Liver (tissue), 3 donors: ENCODE measurements around the gene CRYL1.

Experiments used
- EGR1 ChIP-seq, 2 donors: IDR thresholded peaks; 2 replicates each; pipeline ENCODE4 v1.6.1; 2016 to 2018; ENCODE audit warnings: antibody characterized with exemption in 2 of 2, low read depth in 2 of 2
- FOXA1 ChIP-seq: IDR thresholded peaks from 2 replicates; pipeline ENCODE4 v1.6.1; 2016; ENCODE audit warnings: antibody characterized with exemption
- JUND ChIP-seq, 2 donors: IDR thresholded peaks; 2 replicates each; pipeline ENCODE4 v1.6.1; 2016; ENCODE audit warnings: antibody characterized with exemption in 2 of 2
- RAD21 ChIP-seq, 2 donors: IDR thresholded peaks; 2 replicates each; pipeline ENCODE4 v1.6.1; 2016; ENCODE audit warnings: antibody characterized with exemption in 2 of 2, mild to moderate bottlenecking in 2 of 2
- SP1 ChIP-seq: IDR thresholded peaks from 2 replicates; pipeline ENCODE4 v1.6.1; 2018; ENCODE audit warnings: antibody characterized with exemption, mild to moderate bottlenecking
- TAF1 ChIP-seq: conservative IDR thresholded peaks from 2 replicates; pipeline ENCODE4 v1.6.1; 2016; ENCODE audit warnings: antibody characterized with exemption, mild to moderate bottlenecking
- YY1 ChIP-seq: IDR thresholded peaks from 2 replicates; pipeline ENCODE4 v1.6.1; 2016; ENCODE audit warnings: antibody characterized with exemption, mild to moderate bottlenecking
- ZBTB33 ChIP-seq: IDR thresholded peaks from 2 replicates; pipeline ENCODE4 v1.6.1; 2016; ENCODE audit warnings: antibody characterized with exemption
- TF ChIP-seq, protein P1 (sequence below): IDR thresholded peaks from 2 replicates; pipeline ENCODE4 v1.6.1; 2016; ENCODE audit warnings: antibody characterized with exemption
- TF ChIP-seq, protein P2 (sequence below): fragments of 150-350 bp; IDR thresholded peaks from 2 replicates; pipeline ENCODE4 v1.5.1; 2017; ENCODE audit warnings: improper control_type of control experiment, low read depth, low read length; ENCODE audit not compliant: missing input control
- TF ChIP-seq, protein P3 (sequence below): IDR thresholded peaks from 2 replicates; pipeline ENCODE4 v1.6.1; 2016; ENCODE audit warnings: antibody characterized with exemption, mild to moderate bottlenecking
- TF ChIP-seq, protein P4 (sequence below): IDR thresholded peaks from 2 replicates; pipeline ENCODE4 v1.6.1; 2016; ENCODE audit warnings: antibody characterized with exemption
- donor health status: healthy.
- donor health status: healthy.

DNA sequence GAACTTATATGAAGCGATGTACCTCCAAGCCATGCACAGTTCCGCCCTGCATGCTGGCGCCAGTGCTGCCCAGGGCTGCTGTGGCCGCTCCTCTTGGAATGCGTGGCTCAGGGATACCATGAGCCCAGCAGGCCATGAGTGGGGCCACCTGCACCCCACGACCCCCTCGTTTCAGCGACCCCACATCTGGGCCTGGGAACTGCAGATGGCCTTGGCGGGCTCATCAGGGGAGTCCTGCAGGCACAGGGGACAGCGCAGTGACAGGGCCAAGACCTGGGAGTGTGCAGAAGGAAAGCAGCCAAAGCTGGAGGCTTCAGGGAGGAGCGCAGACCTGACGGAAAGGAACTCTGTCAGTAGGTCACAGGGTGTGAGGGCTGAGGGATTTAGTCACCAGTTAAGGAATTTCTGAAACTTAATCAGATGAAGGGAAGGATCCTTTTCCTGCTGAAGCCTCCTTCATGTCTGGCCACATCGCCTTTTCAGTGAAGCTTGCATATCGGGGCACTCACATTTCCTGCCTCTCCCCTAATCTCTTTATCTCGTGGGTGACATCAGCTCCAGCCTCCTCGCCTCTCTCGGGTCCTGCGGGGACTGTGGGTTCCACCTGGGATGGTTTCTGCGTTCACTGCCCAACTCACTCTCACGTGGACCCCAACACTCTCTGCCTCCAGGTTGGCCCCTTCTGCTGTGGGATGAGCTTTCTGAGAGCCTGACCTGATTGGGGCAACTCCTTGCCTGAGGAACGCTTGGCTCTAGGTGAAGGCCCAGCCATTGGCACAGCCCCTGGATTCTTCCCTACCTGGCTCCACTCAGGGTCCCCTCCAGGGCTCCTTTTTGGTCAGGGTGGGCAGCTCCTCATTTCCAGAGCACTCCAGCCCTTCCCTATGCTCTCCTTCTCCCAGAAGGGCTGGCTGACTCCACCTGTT is 123.5 kb downstream of the CRYL1 start:
- TF ChIP-seq, protein P1, sequence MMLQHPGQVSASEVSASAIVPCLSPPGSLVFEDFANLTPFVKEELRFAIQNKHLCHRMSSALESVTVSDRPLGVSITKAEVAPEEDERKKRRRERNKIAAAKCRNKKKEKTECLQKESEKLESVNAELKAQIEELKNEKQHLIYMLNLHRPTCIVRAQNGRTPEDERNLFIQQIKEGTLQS: no peak
- TF ChIP-seq, protein P2, sequence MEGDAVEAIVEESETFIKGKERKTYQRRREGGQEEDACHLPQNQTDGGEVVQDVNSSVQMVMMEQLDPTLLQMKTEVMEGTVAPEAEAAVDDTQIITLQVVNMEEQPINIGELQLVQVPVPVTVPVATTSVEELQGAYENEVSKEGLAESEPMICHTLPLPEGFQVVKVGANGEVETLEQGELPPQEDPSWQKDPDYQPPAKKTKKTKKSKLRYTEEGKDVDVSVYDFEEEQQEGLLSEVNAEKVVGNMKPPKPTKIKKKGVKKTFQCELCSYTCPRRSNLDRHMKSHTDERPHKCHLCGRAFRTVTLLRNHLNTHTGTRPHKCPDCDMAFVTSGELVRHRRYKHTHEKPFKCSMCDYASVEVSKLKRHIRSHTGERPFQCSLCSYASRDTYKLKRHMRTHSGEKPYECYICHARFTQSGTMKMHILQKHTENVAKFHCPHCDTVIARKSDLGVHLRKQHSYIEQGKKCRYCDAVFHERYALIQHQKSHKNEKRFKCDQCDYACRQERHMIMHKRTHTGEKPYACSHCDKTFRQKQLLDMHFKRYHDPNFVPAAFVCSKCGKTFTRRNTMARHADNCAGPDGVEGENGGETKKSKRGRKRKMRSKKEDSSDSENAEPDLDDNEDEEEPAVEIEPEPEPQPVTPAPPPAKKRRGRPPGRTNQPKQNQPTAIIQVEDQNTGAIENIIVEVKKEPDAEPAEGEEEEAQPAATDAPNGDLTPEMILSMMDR: no peak
- no peak for TF ChIP-seq TAF1
- TF ChIP-seq RAD21 (IDR thresholded peaks at IDR 0.05): no peak
- TF ChIP-seq, protein P3, sequence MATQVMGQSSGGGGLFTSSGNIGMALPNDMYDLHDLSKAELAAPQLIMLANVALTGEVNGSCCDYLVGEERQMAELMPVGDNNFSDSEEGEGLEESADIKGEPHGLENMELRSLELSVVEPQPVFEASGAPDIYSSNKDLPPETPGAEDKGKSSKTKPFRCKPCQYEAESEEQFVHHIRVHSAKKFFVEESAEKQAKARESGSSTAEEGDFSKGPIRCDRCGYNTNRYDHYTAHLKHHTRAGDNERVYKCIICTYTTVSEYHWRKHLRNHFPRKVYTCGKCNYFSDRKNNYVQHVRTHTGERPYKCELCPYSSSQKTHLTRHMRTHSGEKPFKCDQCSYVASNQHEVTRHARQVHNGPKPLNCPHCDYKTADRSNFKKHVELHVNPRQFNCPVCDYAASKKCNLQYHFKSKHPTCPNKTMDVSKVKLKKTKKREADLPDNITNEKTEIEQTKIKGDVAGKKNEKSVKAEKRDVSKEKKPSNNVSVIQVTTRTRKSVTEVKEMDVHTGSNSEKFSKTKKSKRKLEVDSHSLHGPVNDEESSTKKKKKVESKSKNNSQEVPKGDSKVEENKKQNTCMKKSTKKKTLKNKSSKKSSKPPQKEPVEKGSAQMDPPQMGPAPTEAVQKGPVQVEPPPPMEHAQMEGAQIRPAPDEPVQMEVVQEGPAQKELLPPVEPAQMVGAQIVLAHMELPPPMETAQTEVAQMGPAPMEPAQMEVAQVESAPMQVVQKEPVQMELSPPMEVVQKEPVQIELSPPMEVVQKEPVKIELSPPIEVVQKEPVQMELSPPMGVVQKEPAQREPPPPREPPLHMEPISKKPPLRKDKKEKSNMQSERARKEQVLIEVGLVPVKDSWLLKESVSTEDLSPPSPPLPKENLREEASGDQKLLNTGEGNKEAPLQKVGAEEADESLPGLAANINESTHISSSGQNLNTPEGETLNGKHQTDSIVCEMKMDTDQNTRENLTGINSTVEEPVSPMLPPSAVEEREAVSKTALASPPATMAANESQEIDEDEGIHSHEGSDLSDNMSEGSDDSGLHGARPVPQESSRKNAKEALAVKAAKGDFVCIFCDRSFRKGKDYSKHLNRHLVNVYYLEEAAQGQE: no peak
- TF ChIP-seq SP1: no peak
- TF ChIP-seq, protein P4, sequence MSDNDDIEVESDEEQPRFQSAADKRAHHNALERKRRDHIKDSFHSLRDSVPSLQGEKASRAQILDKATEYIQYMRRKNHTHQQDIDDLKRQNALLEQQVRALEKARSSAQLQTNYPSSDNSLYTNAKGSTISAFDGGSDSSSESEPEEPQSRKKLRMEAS: no peak
- TF ChIP-seq JUND (IDR thresholded peaks at IDR 0.05): no peak
- no peak for TF ChIP-seq EGR1 (IDR thresholded peaks at IDR 0.05; ENCODE audit: low read depth in 2 of 2)
- TF ChIP-seq FOXA1: no peak
- no peak for TF ChIP-seq YY1
- TF ChIP-seq ZBTB33: no peak
